Mammary epithelial cell (primary cell): ENCODE data around the gene DNAH10.

Source experiments
- EZH2 ChIP-seq: IDR thresholded peaks from 2 replicates; pipeline ENCODE4 v1.6.1; 2012; ENCODE audit warnings: low read length, inconsistent platforms, borderline replicate concordance
- TF ChIP-seq, protein P1 (sequence below), 2 donors: IDR thresholded peaks in 1 of 2; conservative IDR thresholded peaks in 1 of 2; 2 replicates each; pipeline ENCODE4 v1.5.1; 2011 to 2012; ENCODE audit warnings: inconsistent platforms in 2 of 2, low read length in 2 of 2, mild to moderate bottlenecking in 2 of 2, control low read depth in 1 of 2, low read depth in 1 of 2; ENCODE audit not compliant: insufficient read depth in 1 of 2; ENCODE audit errors: extremely low read depth in 1 of 2

GRCh38 chr12:123787466-123787865, 25.4 kb downstream of the DNAH10 start:
- TF ChIP-seq, protein P1, sequence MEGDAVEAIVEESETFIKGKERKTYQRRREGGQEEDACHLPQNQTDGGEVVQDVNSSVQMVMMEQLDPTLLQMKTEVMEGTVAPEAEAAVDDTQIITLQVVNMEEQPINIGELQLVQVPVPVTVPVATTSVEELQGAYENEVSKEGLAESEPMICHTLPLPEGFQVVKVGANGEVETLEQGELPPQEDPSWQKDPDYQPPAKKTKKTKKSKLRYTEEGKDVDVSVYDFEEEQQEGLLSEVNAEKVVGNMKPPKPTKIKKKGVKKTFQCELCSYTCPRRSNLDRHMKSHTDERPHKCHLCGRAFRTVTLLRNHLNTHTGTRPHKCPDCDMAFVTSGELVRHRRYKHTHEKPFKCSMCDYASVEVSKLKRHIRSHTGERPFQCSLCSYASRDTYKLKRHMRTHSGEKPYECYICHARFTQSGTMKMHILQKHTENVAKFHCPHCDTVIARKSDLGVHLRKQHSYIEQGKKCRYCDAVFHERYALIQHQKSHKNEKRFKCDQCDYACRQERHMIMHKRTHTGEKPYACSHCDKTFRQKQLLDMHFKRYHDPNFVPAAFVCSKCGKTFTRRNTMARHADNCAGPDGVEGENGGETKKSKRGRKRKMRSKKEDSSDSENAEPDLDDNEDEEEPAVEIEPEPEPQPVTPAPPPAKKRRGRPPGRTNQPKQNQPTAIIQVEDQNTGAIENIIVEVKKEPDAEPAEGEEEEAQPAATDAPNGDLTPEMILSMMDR (conservative IDR thresholded peaks at IDR 0.05 in 1 of 2, IDR thresholded peaks at IDR 0.05 in 1 of 2; ENCODE audit: extremely low read depth in 1 of 2, insufficient read depth in 1 of 2, low read depth in 1 of 2, low read length in 2 of 2), result no peak
- no peak for TF ChIP-seq EZH2
